Upper lobe of left lung (tissue), 4 donors: Measurements from ENCODE around the gene KIF5A.

Source experiments
- POLR2A ChIP-seq, 4 donors: fragments of 450-650 bp; IDR thresholded peaks; one replicate each; pipeline ENCODE4 v1.5.1; 2016 to 2017; ENCODE audit warnings: antibody characterized with exemption in 4 of 4, mild to moderate bottlenecking in 2 of 4
- POLR2AphosphoS5 ChIP-seq, 2 donors: sonication (generic); formaldehyde crosslinking; IDR thresholded peaks; one replicate each; pipeline ENCODE4 v1.5.1; 2017; ENCODE audit warnings: antibody characterized with exemption in 2 of 2
- TF ChIP-seq, protein P1 (sequence below), 6 experiments: fragments of 450-650 bp in 4 of 6; fragments of 200-600 bp in 2 of 6; sonication (generic) in 2 of 6; IDR thresholded peaks; one replicate each; pipeline ENCODE4 v1.5.1; 2016 to 2019; ENCODE audit warnings: antibody characterized with exemption in 6 of 6

- TF ChIP-seq, protein P1, sequence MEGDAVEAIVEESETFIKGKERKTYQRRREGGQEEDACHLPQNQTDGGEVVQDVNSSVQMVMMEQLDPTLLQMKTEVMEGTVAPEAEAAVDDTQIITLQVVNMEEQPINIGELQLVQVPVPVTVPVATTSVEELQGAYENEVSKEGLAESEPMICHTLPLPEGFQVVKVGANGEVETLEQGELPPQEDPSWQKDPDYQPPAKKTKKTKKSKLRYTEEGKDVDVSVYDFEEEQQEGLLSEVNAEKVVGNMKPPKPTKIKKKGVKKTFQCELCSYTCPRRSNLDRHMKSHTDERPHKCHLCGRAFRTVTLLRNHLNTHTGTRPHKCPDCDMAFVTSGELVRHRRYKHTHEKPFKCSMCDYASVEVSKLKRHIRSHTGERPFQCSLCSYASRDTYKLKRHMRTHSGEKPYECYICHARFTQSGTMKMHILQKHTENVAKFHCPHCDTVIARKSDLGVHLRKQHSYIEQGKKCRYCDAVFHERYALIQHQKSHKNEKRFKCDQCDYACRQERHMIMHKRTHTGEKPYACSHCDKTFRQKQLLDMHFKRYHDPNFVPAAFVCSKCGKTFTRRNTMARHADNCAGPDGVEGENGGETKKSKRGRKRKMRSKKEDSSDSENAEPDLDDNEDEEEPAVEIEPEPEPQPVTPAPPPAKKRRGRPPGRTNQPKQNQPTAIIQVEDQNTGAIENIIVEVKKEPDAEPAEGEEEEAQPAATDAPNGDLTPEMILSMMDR (IDR thresholded peaks at IDR 0.05), result no peak
- TF ChIP-seq POLR2A (IDR thresholded peaks at IDR 0.05) (no peak), POLR2AphosphoS5 (IDR thresholded peaks at IDR 0.05) (no peak)
Observed at GRCh38 chr12:57529831-57530230, 20.0 kb upstream of the KIF5A start.
